Common myeloid progenitor, CD34-positive (primary cell): Measurements from ENCODE around the gene SLC44A5.
"Not testable (repeated sequence)": the region's sequence is repeated elsewhere in the genome, so short reads cannot be mapped to it uniquely, and the experiment has no call there.

ENCODE experiments used
- CTCF ChIA-PET: fragments of 350-600 bp; sonication (Branson Sonifier 250); formaldehyde crosslinking; loops from one replicate; lab custom pipeline; 2021; ENCODE audit warnings: antibody characterized with exemption; lab: Charles Lee
- POLR2A ChIA-PET: fragments of 350-600 bp; sonication (Branson Sonifier 250); formaldehyde crosslinking; loops from one replicate; lab custom pipeline; 2021; ENCODE audit warnings: antibody characterized with exemption; lab: Charles Lee
- DNase-seq, 3 donors: peaks; one replicate each; pipeline versions ENCODE4 v3.0.0 to v3.0.0-alpha.2; 2013
- H3K27ac ChIP-seq, 2 experiments: 1 replicate in 1 of 2; 2 replicates in 1 of 2; pipeline ENCODE4 v1.7.0; 2013; ENCODE audit warnings: inconsistent platforms in 2 of 2, low read length in 2 of 2, mild to moderate bottlenecking in 2 of 2, low read depth in 1 of 2, moderate library complexity in 1 of 2; ENCODE audit not compliant: severe bottlenecking in 2 of 2, insufficient read depth in 1 of 2, poor library complexity in 1 of 2
- H3K27me3 ChIP-seq, 5 experiments: replicated peaks in 2 of 5; 1 replicate in 3 of 5; 2 replicates in 2 of 5; pipeline versions ENCODE4 v1.6.1 to v1.7.0; 2013; ENCODE audit warnings: low read length in 4 of 5, mild to moderate bottlenecking in 2 of 5, moderate library complexity in 2 of 5, inconsistent platforms in 1 of 5; ENCODE audit not compliant: insufficient read depth in 5 of 5, control insufficient read depth in 4 of 5
- H3K36me3 ChIP-seq, 4 experiments: 1 replicate in 2 of 4; 2 replicates in 2 of 4; pipeline versions ENCODE4 v1.6.1 to v1.7.0; 2013; ENCODE audit warnings: low read length in 3 of 4, control low read depth in 1 of 4, mild to moderate bottlenecking in 1 of 4; ENCODE audit not compliant: control insufficient read depth in 4 of 4, insufficient read depth in 4 of 4
- H3K4me1 ChIP-seq, 4 experiments: 1 replicate in 3 of 4; 2 replicates in 1 of 4; pipeline versions ENCODE4 v1.6.1 to v1.7.1; 2013; ENCODE audit warnings: low read length in 3 of 4, mild to moderate bottlenecking in 3 of 4, control low read depth in 1 of 4, inconsistent platforms in 1 of 4, moderate library complexity in 1 of 4; ENCODE audit not compliant: control insufficient read depth in 4 of 4, insufficient read depth in 4 of 4; ENCODE audit errors: control extremely low read depth in 1 of 4
- H3K4me3 ChIP-seq, 7 experiments: 1 replicate in 4 of 7; 2 replicates in 3 of 7; pipeline versions ENCODE4 v1.5.1 to v1.7.0; 2013; ENCODE audit warnings: mild to moderate bottlenecking in 7 of 7, low read length in 6 of 7, moderate library complexity in 6 of 7, inconsistent platforms in 2 of 7, low read depth in 2 of 7, control low read depth in 1 of 7; ENCODE audit not compliant: insufficient read depth in 4 of 7, control insufficient read depth in 1 of 7; ENCODE audit errors: extremely low read depth in 1 of 7
- H3K9me3 ChIP-seq, 5 experiments: 1 replicate in 4 of 5; 2 replicates in 1 of 5; pipeline versions ENCODE4 v1.6.1 to v1.7.1; 2013; ENCODE audit warnings: low read length in 4 of 5, mild to moderate bottlenecking in 2 of 5, inconsistent platforms in 1 of 5, low read depth in 1 of 5, moderate library complexity in 1 of 5; ENCODE audit not compliant: control insufficient read depth in 4 of 5, insufficient read depth in 2 of 5; ENCODE audit errors: control extremely low read depth in 1 of 5
- WGBS: methylation state at CpG from one replicate; pipeline ENCODE4 v1.1.5; 2013; ENCODE audit not compliant: insufficient coverage; 5-methylcytosine and 5-hydroxymethylcytosine counted together

SLC44A5 gene

GRCh38 chr1:75264112-75264511 is 346.8 kb downstream of the SLC44A5 start:
- Histone ChIP-seq H3K36me3 (no peaks in the 10 kb centered on the region), H3K9me3 (no peaks in the 10 kb centered on the region), H3K4me3 (no peak overlapping the region), H3K27ac (no peak overlapping the region), H3K4me1 (no peaks in the 10 kb centered on the region), H3K27me3 (no peaks in the 10 kb centered on the region)
- ChIA-PET POLR2A (no interaction called here), CTCF (interaction anchor here (1.8 kb wide), 1 partner anchor 368 kb away, joined by 7 read pairs; no protein-coding TSS in a partner anchor)
- WGBS, result no CpG with 5 or more reads among the region's 1 CpG
- no peak for DNase-seq

DNA sequence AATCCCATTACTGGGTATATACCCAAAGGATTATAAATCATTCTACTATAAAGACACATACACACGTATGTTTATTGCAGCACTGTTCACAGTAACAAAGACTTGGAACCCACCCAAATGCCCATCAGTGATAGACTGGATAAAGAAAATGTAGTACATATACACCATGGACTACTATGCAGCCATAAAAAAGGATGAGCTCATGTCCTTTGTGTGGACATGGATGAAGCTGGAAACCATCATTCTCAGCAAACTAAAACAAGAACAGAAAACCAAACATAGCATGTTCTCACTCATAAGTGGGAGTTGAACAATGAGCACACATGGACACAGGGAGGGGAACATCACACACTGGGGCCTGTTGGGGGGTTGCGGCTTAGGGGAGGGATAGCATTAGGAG is 347.3 kb downstream of the SLC44A5 start:
- POLR2A ChIA-PET, H3K4me1 ChIP-seq, H3K27ac ChIP-seq, H3K36me3 ChIP-seq, H3K27me3 ChIP-seq, CTCF ChIA-PET, H3K9me3 ChIP-seq, DNase-seq, H3K4me3 ChIP-seq: not testable (repeated sequence)
- WGBS, result 100% methylated on average over 1 of the region's 2 CpGs

- H3K27me3 ChIP-seq, CTCF ChIA-PET: not testable (repeated sequence)
These were observed 349.0 kb downstream of the SLC44A5 start for GRCh38 chr1:75261946-75262345.

DNA sequence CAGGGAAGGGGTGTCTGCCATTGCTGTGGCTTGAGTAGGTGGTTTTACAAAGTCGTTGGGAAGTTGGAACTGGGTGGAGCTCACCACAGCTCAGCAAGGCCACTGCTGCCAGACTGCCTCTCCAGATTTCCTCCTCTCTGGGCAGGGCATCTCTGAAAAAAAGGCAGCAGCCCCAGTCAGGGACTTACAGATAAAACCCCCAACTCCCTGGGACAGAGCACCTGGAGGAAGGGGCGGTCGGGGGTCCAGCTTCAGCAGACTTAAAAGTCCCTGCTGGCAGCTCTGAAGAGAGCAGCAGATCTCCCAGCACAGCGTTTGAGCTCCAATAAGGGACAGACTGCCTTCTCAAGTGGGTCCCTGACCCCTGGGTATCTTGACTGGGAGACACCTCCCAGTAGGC is 352.6 kb downstream of the SLC44A5 start:
- 95% methylated on average over 2 of the region's 4 CpGs for WGBS
- H3K27me3 ChIP-seq, result peaks cover 0 to 3% (median 0%) of the 10 kb centered on the region in 5 experiments
- H3K4me1 ChIP-seq, result no peaks in the 10 kb centered on the region
- CTCF ChIA-PET, result interaction anchor here (0.9 to 1.5 kb wide), 3 partner anchors 8 to 26 kb away, joined by 3 to 5 read pairs (median 5); no protein-coding TSS in a partner anchor
- DNase-seq, result no peak
- POLR2A ChIA-PET, result interaction anchor here (0.5 kb wide), 1 partner anchor 671 kb away, joined by 3 read pairs; no protein-coding TSS in a partner anchor
- no peak overlapping the region for H3K27ac ChIP-seq
- H3K36me3 ChIP-seq, result no peaks in the 10 kb centered on the region
- no peak overlapping the region for H3K4me3 ChIP-seq
- H3K9me3 ChIP-seq, result no peaks in the 10 kb centered on the region

More at GRCh38 chr1:75261946-75262345, 349.0 kb downstream of the SLC44A5 start:
- POLR2A ChIA-PET, H3K4me1 ChIP-seq, H3K4me3 ChIP-seq, H3K9me3 ChIP-seq, H3K36me3 ChIP-seq, H3K27ac ChIP-seq, DNase-seq: not testable (repeated sequence)
- no CpG with 5 or more reads among the region's 2 CpGs for WGBS

DNA sequence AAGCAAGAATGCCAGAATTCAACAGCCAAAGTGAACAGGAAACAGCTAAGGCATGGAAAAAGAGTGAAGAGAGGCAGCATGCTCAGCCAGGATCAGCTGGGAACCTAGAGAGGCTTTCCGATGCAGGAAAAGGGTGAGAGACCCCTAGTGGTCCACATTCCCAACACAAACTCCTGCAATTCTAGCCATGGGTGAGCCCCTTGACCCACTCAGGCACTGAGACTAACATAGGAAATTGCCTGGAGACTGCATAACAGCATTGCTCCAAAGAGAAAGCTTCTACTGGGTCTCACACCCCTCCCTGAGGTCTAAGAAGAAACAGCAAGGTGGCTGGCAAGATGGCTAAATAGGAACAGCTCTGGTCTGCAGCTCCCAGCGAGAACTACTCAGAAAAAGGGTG is 353.5 kb downstream of the SLC44A5 start:
- ChIA-PET CTCF (interaction anchor here (1.5 kb wide), 1 partner anchor 25 kb away, joined by 3 read pairs; no protein-coding TSS in a partner anchor), POLR2A (no interaction called here)
- DNase-seq, result no peak
- Histone ChIP-seq H3K27ac (no peak overlapping the region), H3K27me3 (peaks cover 0 to 3% (median 0%) of the 10 kb centered on the region in 5 experiments), H3K4me1 (no peaks in the 10 kb centered on the region), H3K4me3 (no peak overlapping the region), H3K9me3 (no peaks in the 10 kb centered on the region), H3K36me3 (no peaks in the 10 kb centered on the region)
- 40% methylated on average over 1 of the region's 2 CpGs for WGBS

GRCh38 chr1:75250114-75250513 is 360.8 kb downstream of the SLC44A5 start:
- H3K9me3 ChIP-seq, H3K27ac ChIP-seq, CTCF ChIA-PET, H3K36me3 ChIP-seq, H3K4me3 ChIP-seq, DNase-seq, POLR2A ChIA-PET, H3K27me3 ChIP-seq, H3K4me1 ChIP-seq: not testable (repeated sequence)
- WGBS, result 80% methylated on average over 1 of the region's 4 CpGs

- Histone ChIP-seq H3K36me3 (no peaks in the 10 kb centered on the region), H3K27me3 (peaks cover 0 to 3% (median 0%) of the 10 kb centered on the region in 5 experiments), H3K27ac (no peak overlapping the region), H3K4me1 (no peaks in the 10 kb centered on the region), H3K9me3 (no peaks in the 10 kb centered on the region), H3K4me3 (no peak overlapping the region)
- no peak for DNase-seq
- CTCF ChIA-PET, result interaction anchor here (0.9 to 1.2 kb wide), 3 partner anchors 10 to 21 kb away, joined by 3 to 4 read pairs (median 3); no protein-coding TSS in a partner anchor
- POLR2A ChIA-PET, result no interaction called here
These were observed 365.7 kb downstream of the SLC44A5 start for GRCh38 chr1:75245239-75245638.
